Measurements from ENCODE around the gene PPP1R3G.

DNA sequence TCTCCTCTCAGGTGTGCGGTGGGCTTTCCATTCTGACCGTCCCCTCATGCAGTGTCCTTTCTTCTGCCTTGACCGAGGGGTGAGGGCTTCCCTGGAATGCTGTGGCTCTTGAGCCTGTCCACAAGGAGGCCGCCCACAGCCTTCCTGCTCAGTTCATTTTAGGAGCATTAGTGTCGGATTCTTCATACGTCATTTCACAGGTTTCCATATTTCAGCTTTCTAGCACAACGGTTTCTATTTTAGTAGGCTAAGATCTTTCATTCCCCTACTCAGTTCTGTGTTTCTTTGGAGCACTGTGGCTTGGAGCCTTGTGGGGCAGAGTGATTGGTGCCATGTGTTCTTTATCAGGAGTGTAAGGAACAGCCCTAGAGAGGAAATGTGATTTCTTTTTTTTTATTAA lies 5.5 kb downstream of the PPP1R3G start:
- TF ChIP-seq, protein P1, sequence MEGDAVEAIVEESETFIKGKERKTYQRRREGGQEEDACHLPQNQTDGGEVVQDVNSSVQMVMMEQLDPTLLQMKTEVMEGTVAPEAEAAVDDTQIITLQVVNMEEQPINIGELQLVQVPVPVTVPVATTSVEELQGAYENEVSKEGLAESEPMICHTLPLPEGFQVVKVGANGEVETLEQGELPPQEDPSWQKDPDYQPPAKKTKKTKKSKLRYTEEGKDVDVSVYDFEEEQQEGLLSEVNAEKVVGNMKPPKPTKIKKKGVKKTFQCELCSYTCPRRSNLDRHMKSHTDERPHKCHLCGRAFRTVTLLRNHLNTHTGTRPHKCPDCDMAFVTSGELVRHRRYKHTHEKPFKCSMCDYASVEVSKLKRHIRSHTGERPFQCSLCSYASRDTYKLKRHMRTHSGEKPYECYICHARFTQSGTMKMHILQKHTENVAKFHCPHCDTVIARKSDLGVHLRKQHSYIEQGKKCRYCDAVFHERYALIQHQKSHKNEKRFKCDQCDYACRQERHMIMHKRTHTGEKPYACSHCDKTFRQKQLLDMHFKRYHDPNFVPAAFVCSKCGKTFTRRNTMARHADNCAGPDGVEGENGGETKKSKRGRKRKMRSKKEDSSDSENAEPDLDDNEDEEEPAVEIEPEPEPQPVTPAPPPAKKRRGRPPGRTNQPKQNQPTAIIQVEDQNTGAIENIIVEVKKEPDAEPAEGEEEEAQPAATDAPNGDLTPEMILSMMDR (IDR thresholded peaks at IDR 0.05) = no peak
- no peak for TF ChIP-seq POLR2A (IDR thresholded peaks at IDR 0.05)

Measured in testis (tissue), 2 donors.